Kidney (tissue), 14 donors: ENCODE results near the gene PRKN. TPM values are rescaled to one million over a fixed set of nuclear protein-coding genes. Genes with fewer than 3 reads are reported as not detected.

Experiments used
- DNase-seq, 5 donors: peaks; one replicate each; pipeline ENCODE4 v3.0.0-alpha.2; 2013 to 2020
- FAIRE-seq: peaks from 2 replicates; lab custom pipeline; 2012; peaks lifted over from hg19 to GRCh38; lab: Jason Lieb, UNC
- H3K27ac ChIP-seq, 2 donors: one replicate each; pipeline ENCODE4 v1.7.0; 2013; ENCODE audit warnings: low read depth in 2 of 2, low read length in 2 of 2, inconsistent platforms in 1 of 2
- H3K27me3 ChIP-seq: one replicate; pipeline ENCODE4 v1.7.1; 2013; ENCODE audit warnings: low read length, inconsistent platforms; ENCODE audit not compliant: control insufficient read depth, insufficient read depth
- H3K36me3 ChIP-seq, 3 donors: one replicate each; pipeline versions ENCODE4 v1.7.0 to v1.7.1; 2013; ENCODE audit warnings: low read length in 3 of 3, control low read depth in 1 of 3, inconsistent platforms in 1 of 3; ENCODE audit not compliant: insufficient read depth in 3 of 3, control insufficient read depth in 2 of 3
- H3K4me1 ChIP-seq, 3 donors: one replicate each; pipeline versions ENCODE4 v1.7.0 to v1.7.1; 2013; ENCODE audit warnings: low read length in 3 of 3, inconsistent platforms in 1 of 3, low read depth in 1 of 3; ENCODE audit not compliant: control insufficient read depth in 2 of 3, insufficient read depth in 2 of 3
- H3K4me3 ChIP-seq, 3 donors: one replicate each; pipeline versions ENCODE4 v1.7.0 to v1.8.1; 2013; ENCODE audit warnings: low read length in 3 of 3, control low read depth in 1 of 3, inconsistent platforms in 1 of 3
- H3K9ac ChIP-seq, 3 donors: one replicate each; pipeline versions ENCODE4 v1.7.0 to v1.7.1; 2013; ENCODE audit warnings: low read length in 3 of 3, control low read depth in 1 of 3, inconsistent platforms in 1 of 3
- H3K9me3 ChIP-seq, 3 donors: one replicate each; pipeline versions ENCODE4 v1.7.0 to v1.7.1; 2013; ENCODE audit warnings: low read length in 3 of 3, control low read depth in 1 of 3, inconsistent platforms in 1 of 3; ENCODE audit not compliant: control insufficient read depth in 2 of 3, insufficient read depth in 1 of 3
- intact Hi-C: fragments of 100-400 bp; cut with DNase I; formaldehyde crosslinking; loops from one replicate; pipeline ENCODE4 v1.11.1; 2022
- polyA plus RNA-seq: library from polyadenylated mRNA; stranded (reverse); fragments of 350-450 nt; fragmentation: Illumina TruSeq; extraction: RNeasy Lipid Tissue Mini Kit (QIAGEN cat#74804); gene quantifications from one replicate; pipeline ENCODE4 v1.2.3, GENCODE V29; 2014; ENCODE audit warnings: low read depth, low replicate concordance; ENCODE audit not compliant: insufficient read depth
- total RNA-seq: library from RNA; stranded (reverse); fragmentation: NEBNext Ultra II Directional; extraction: Animal tissue kit (Norgen Biotek cat#: 25700); gene quantifications from one replicate; pipeline ENCODE4 v1.2.1, GENCODE V29; 2021
- TF ChIP-seq, protein P1 (sequence below): IDR thresholded peaks from 3 replicates; pipeline ENCODE4 v1.5.1; 2012; ENCODE audit warnings: mild to moderate bottlenecking, moderate library complexity, borderline replicate concordance; ENCODE audit not compliant: insufficient read depth; ENCODE audit errors: extremely low read depth
- donor health status: control.
- donor health status: control.
- donor health status: control.
- donor health status: control.
- donor health status: control.
- donor health status: DM: yes; HTN: yes; CAD: no.
- donor health status: Normal renal cell carcinoma (clear cell type).

PRKN gene
- total and polyA plus RNA-seq, 2 donors from 2014 or later, result 8.6 to 10.4 TPM

DNA sequence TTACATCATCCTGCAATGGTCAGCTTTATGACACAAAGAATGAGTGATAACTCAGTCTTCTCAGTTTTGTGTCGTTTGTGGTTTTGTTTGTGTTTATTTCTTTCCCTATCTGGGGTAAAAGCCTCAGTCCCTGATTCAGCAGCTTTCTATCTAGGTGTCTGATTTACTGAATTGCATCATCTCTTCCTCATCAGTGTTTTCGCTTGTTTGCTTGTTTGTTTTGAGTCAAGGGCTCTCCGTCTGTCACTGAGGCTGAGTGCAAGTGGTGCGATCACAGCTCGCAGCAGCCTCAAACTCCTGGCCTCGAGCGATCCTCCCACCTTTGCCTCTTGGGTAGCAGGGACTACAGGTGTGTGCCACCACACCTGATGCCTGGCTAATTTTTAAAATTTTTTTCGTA, 548.9 kb downstream of the PRKN start:
- DNase-seq, result no peak
- H3K9me3 ChIP-seq, result no peaks in the 10 kb centered on the region
- H3K4me3 ChIP-seq, result no peak overlapping the region
- H3K4me1 ChIP-seq, result no peaks in the 10 kb centered on the region
- intact Hi-C loops, result no loop called here
- H3K9ac ChIP-seq, result no peak overlapping the region
- no peak overlapping the region for H3K27ac ChIP-seq
- no peak for FAIRE-seq
- H3K36me3 ChIP-seq, result no peaks in the 10 kb centered on the region
- TF ChIP-seq, protein P1, sequence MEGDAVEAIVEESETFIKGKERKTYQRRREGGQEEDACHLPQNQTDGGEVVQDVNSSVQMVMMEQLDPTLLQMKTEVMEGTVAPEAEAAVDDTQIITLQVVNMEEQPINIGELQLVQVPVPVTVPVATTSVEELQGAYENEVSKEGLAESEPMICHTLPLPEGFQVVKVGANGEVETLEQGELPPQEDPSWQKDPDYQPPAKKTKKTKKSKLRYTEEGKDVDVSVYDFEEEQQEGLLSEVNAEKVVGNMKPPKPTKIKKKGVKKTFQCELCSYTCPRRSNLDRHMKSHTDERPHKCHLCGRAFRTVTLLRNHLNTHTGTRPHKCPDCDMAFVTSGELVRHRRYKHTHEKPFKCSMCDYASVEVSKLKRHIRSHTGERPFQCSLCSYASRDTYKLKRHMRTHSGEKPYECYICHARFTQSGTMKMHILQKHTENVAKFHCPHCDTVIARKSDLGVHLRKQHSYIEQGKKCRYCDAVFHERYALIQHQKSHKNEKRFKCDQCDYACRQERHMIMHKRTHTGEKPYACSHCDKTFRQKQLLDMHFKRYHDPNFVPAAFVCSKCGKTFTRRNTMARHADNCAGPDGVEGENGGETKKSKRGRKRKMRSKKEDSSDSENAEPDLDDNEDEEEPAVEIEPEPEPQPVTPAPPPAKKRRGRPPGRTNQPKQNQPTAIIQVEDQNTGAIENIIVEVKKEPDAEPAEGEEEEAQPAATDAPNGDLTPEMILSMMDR, result no peak
- H3K27me3 ChIP-seq, result no peaks in the 10 kb centered on the region

DNA sequence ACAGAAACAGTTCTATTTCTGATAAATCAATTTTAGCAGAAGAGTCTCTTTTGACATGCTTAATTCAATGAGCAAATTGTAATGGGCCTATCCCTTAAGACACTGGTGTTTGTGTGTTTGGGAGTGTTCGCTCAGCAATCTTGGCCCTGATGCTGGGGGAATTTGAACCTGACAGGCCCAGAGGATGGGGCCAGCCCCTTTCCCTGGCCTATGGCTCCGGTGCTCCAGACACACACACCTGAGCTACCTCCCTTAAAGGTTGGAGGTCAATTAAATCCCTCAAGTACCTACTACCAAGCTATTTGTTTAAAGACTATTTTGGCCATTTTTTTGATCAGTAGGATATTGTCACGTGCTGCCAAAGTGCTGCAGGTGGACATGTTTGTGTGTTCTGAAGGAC, 549.3 kb downstream of the PRKN start:
- Histone ChIP-seq H3K36me3 (no peaks in the 10 kb centered on the region), H3K9me3 (no peaks in the 10 kb centered on the region), H3K4me3 (no peak overlapping the region), H3K27ac (no peak overlapping the region), H3K27me3 (no peaks in the 10 kb centered on the region), H3K9ac (no peak overlapping the region), H3K4me1 (no peaks in the 10 kb centered on the region)
- TF ChIP-seq, protein P1, result no peak
- no peak for DNase-seq
- FAIRE-seq, result no peak
- intact Hi-C loops, result no loop called here

DNA sequence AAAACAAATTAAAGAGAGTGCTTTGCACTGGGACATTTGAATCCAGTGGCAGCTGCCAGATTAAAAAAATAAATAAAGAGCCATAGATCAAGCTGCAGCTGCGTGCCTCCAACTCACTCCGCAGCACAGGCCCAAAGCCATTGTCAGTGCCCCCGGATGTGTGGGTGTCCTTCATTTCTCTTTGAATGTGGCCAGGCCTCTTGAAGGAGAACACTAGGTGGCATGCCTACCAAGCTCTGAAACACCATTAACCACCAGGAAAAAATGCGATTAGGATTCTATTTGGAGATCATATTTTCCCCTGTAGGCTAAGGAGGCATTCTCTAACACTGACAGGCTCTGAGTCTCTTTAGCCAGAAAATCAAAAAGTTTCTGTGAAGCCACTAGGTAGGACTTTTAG, 549.8 kb downstream of the PRKN start:
- TF ChIP-seq, protein P1, result peak; percentile 43
- no peak overlapping the region for H3K9ac ChIP-seq
- peak in 4 of 5 donors; percentile 36 to 74 (median 52) for DNase-seq
- H3K4me1 ChIP-seq, result no peaks in the 10 kb centered on the region
- FAIRE-seq, result no peak
- intact Hi-C loops, result no loop called here
- no peak overlapping the region for H3K27ac ChIP-seq
- no peak overlapping the region for H3K4me3 ChIP-seq
- H3K27me3 ChIP-seq, result no peaks in the 10 kb centered on the region
- H3K9me3 ChIP-seq, result no peaks in the 10 kb centered on the region
- no peaks in the 10 kb centered on the region for H3K36me3 ChIP-seq

DNA sequence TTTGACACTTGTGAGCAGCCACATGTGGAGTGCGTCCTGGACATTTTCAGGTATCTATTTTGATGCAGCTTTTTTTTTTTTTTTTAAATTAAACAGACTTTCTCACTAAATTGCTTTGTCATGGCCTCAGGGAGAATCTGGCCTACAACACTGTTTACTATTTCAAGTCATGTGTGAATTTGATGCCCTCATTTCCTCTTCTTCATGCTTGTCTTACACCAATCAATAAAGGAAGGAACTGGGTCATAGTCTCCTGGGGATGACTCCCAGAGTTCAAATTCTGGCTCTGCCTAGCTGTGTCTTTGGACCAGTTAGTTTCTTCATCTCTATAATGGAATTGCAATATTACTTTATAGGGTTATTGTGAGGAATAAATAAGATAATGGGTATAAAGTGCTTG, 554.1 kb downstream of the PRKN start:
- Histone ChIP-seq H3K4me3 (no peak overlapping the region), H3K27ac (no peak overlapping the region), H3K9ac (no peak overlapping the region), H3K36me3 (no peaks in the 10 kb centered on the region), H3K9me3 (no peaks in the 10 kb centered on the region), H3K27me3 (no peaks in the 10 kb centered on the region), H3K4me1 (no peaks in the 10 kb centered on the region)
- TF ChIP-seq, protein P1, result no peak
- intact Hi-C loops, result no loop called here
- FAIRE-seq (no peak), DNase-seq (no peak)
